Mucosa of gallbladder (tissue), 1 donor: ENCODE results near the gene GK. TPM values are rescaled to one million over a fixed set of nuclear protein-coding genes. Genes with fewer than 3 reads are reported as not detected.
"Not testable (repeated sequence)": the region's sequence is repeated elsewhere in the genome, so short reads cannot be mapped to it uniquely, and the experiment has no call there.

Source experiments
- DNase-seq: peaks from one replicate; pipeline ENCODE4 v3.0.0-alpha.2; 2020; ENCODE audit warnings: low spot score
- total RNA-seq: library from RNA; stranded (reverse); gene quantifications from one replicate; pipeline ENCODE4 v1.2.1, GENCODE V29; 2021
- donor health status: DM: no; HTN: no; CAD: no.

GK gene
- total RNA-seq, 1 donor from 2014 or later = 29.1 TPM

GRCh38 chrX:30654386-30654785 is 1.2 kb downstream of the GK start:
- DNase-seq = not testable (repeated sequence)

- no peak for DNase-seq
These were observed 1.9 kb downstream of the GK start for GRCh38 chrX:30654989-30655607.

- DNase-seq = no peak
These were observed 2.8 kb downstream of the GK start for GRCh38 chrX:30655991-30656390.

- no peak for DNase-seq
These were observed 4.3 kb downstream of the GK start for GRCh38 chrX:30657196-30658161.

- DNase-seq = no peak
These were observed 6.2 kb downstream of the GK start for GRCh38 chrX:30659421-30659820.

- no peak for DNase-seq
These were observed 8.0 kb downstream of the GK start for GRCh38 chrX:30661228-30661627.

- DNase-seq = no peak
These were observed 10.1 kb downstream of the GK start for GRCh38 chrX:30663322-30663721.

GRCh38 chrX:30665471-30665870 is 12.2 kb downstream of the GK start:
- no peak for DNase-seq

GRCh38 chrX:30666094-30666493 is 12.9 kb downstream of the GK start:
- no peak for DNase-seq

GRCh38 chrX:30668581-30668980 is 15.4 kb downstream of the GK start:
- DNase-seq = no peak

GRCh38 chrX:30671189-30671588 is 18.0 kb downstream of the GK start:
- DNase-seq = not testable (repeated sequence)

GRCh38 chrX:30673127-30673796 is 20.0 kb downstream of the GK start:
- DNase-seq = no peak

- DNase-seq = no peak
These were observed 20.8 kb downstream of the GK start for GRCh38 chrX:30673884-30674598.

GRCh38 chrX:30674799-30675198 is 21.6 kb downstream of the GK start:
- no peak for DNase-seq

- peak; percentile 63 for DNase-seq
These were observed 26.1 kb downstream of the GK start for GRCh38 chrX:30679369-30679768.

GRCh38 chrX:30680618-30681017 is 27.4 kb downstream of the GK start:
- peak; percentile 47 for DNase-seq

- DNase-seq = no peak
These were observed 35.4 kb downstream of the GK start for GRCh38 chrX:30688641-30689040.

GRCh38 chrX:30689116-30689515 is 35.9 kb downstream of the GK start:
- no peak for DNase-seq

- DNase-seq = no peak
These were observed 37.1 kb downstream of the GK start for GRCh38 chrX:30690330-30690729.

GRCh38 chrX:30693999-30694650 is 40.9 kb downstream of the GK start:
- DNase-seq = no peak

- DNase-seq = no peak
These were observed 49.5 kb downstream of the GK start for GRCh38 chrX:30702736-30703135.
